K562 (cell line): Measurements from ENCODE around the gene HBP1. TPM values are rescaled to one million over a fixed set of nuclear protein-coding genes. Genes with fewer than 3 reads are reported as not detected.

Source experiments
- CCAR2 ChIP-seq: fragments of 200-400 bp; formaldehyde crosslinking; IDR thresholded peaks from 2 replicates; pipeline ENCODE4 v1.6.1; 2017; ENCODE audit warnings: mild to moderate bottlenecking, low read depth, low read length
- ETV5 ChIP-seq: sonication (generic); formaldehyde crosslinking; IDR thresholded peaks from 2 replicates; pipeline ENCODE4 v1.4.0; 2020; ENCODE audit warnings: low read depth, mild to moderate bottlenecking, missing genetic modification reagents
- GTF2F1 ChIP-seq: IDR thresholded peaks from 2 replicates; pipeline ENCODE4 v1.6.1; 2011; ENCODE audit warnings: low read depth, low read length, improper control_type of control experiment
- HNRNPLL ChIP-seq: fragments of 200-400 bp; formaldehyde crosslinking; IDR thresholded peaks from 2 replicates; pipeline ENCODE4 v1.6.1; 2017; ENCODE audit warnings: low read length, low read depth, mild to moderate bottlenecking; ENCODE audit not compliant: poor library complexity, severe bottlenecking
- KAT2B ChIP-seq: IDR thresholded peaks from one replicate; pipeline ENCODE4 v1.6.1; 2012; ENCODE audit warnings: low read depth, mild to moderate bottlenecking, control low read depth, inconsistent platforms, low read length, moderate library complexity
- LEF1 ChIP-seq: fragments of 450-650 bp; IDR thresholded peaks from 2 replicates; pipeline ENCODE4 v1.6.1; 2016; ENCODE audit warnings: mild to moderate bottlenecking
- MGA ChIP-seq: fragments of 450-650 bp; IDR thresholded peaks from 2 replicates; pipeline ENCODE4 v1.6.1; 2016; ENCODE audit warnings: mild to moderate bottlenecking, moderate library complexity
- NBN ChIP-seq: fragments of 450-650 bp; IDR thresholded peaks from 2 replicates; pipeline ENCODE4 v1.6.1; 2016; ENCODE audit warnings: low read depth, mild to moderate bottlenecking
- POLR2B ChIP-seq: fragments of 450-650 bp; IDR thresholded peaks from 2 replicates; pipeline ENCODE4 v1.6.1; 2018; ENCODE audit warnings: low read depth; ENCODE audit not compliant: partially characterized antibody
- SAFB2 ChIP-seq: fragments of 200-400 bp; formaldehyde crosslinking; IDR thresholded peaks from 2 replicates; pipeline ENCODE4 v1.6.1; 2018; ENCODE audit warnings: borderline replicate concordance, low read length, low read depth, moderate library complexity; ENCODE audit not compliant: severe bottlenecking
- SMARCE1 ChIP-seq: fragments of 450-650 bp; IDR thresholded peaks from 2 replicates; pipeline ENCODE4 v1.7.1; 2016; ENCODE audit warnings: mild to moderate bottlenecking
- TARDBP ChIP-seq: fragments of 450-650 bp; IDR thresholded peaks from 2 replicates; pipeline ENCODE4 v1.6.1; 2016
- TCF3 ChIP-seq: sonication (generic); formaldehyde crosslinking; IDR thresholded peaks from 2 replicates; pipeline ENCODE4 v1.4.0; 2020; ENCODE audit warnings: mild to moderate bottlenecking, missing genetic modification reagents
- ZFX ChIP-seq: sonication (generic); formaldehyde crosslinking; IDR thresholded peaks from 2 replicates; pipeline ENCODE4 v1.8.0; 2022; ENCODE audit warnings: mild to moderate bottlenecking, missing genetic modification reagents, moderate library complexity
- ZNF512 ChIP-seq: IDR thresholded peaks from 2 replicates; pipeline ENCODE4 v1.6.1; 2016; ENCODE audit warnings: missing genetic modification characterization, missing compliant biosample characterization
- polyA plus RNA-seq, 8 experiments: library from polyadenylated mRNA; depleted of rRNA in 4 of 8; stranded (reverse) in 5 of 8; unstranded in 3 of 8; fragments of >200 nt; fragmentation: Nextera tagmentation in 2 of 8; fragmentation: Illumina TruSeq in 1 of 8; extraction: Ambion mirVana in 2 of 8; extraction: Trizol in 1 of 8; gene quantifications; 2 replicates each; pipeline versions ENCODE4 v1.2.1 to v1.2.3, GENCODE V29; 2011 to 2014; ENCODE audit warnings: inconsistent platforms in 1 of 8, missing spikeins in 1 of 8
- total RNA-seq, 7 experiments: library from RNA; depleted of rRNA in 6 of 7; stranded (reverse); fragments of >200 nt in 6 of 7; fragmentation: Illumina TruSeq in 2 of 7; extraction: Trizol in 2 of 7; gene quantifications; 2 replicates each; pipeline versions ENCODE4 v1.2.1 to v1.2.3, GENCODE V29; 2011 to 2021; ENCODE audit warnings: low replicate concordance in 1 of 7

HBP1 gene
- total and polyA plus RNA-seq, 9 of the 15 experiments (the other 6 are each of a cell fraction or from before 2014, with no cell fraction given) = 18.7 to 59.9 (median 27.0) TPM

DNA sequence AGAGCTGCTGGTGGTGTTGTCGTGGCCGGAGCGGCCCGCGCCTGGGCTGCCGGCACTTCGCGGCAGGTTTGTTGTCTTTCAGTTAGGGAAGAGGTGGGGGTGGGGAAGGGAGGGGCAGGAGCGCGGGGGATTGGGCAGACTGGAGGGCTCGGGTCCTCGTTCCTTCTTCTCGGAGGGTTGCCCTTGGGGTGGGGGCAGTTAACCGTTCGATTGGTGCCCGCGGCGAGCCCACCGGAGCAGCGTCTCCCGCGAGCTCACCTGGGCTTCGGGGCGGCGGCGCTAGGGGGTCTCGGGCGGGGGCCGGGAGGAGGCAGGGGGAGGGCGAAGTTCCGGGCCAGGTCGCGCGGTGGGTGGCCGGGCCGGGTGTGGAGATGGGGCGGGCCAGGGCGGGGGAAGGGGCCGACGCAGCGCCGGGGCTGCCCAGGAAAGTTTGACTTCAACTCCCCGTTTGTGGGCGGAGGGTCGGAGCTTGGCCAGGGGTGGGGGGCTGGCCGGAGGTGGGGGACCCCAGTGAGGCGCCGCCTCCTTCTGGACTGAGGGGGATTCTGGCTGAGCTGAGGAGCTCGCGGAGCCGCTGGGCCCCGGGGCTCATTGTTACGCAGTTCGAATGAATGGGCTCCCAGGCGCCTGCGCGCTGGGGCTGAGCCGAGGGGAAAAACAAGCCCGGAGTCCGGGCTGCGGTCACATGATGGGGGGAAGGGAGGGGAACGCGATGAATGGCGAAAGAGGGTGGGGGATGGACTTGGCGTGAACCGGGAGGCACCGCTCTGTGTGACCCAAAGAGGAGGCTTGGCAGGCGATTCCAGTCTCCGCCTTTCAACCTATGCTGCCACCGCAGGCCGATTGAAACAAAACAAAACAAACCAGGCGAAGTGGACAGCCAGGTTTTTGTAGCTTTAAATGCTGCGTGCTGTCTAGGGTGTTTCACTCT lies 582 bp downstream of the HBP1 start (continued):
- peak; percentile 92 for TF ChIP-seq LEF1
- TF ChIP-seq NBN = peak; percentile 92
- peak; percentile 66 for TF ChIP-seq POLR2B
- TF ChIP-seq SAFB2 = no peak
- TF ChIP-seq KAT2B = no peak
- TF ChIP-seq CCAR2 = no peak
- peak; percentile 86; the same call in 1 of the 2 replicates for TF ChIP-seq GTF2F1
- peak; percentile 42 for TF ChIP-seq HNRNPLL
- peak; percentile 76 for TF ChIP-seq ETV5 (CRISPR knock-in tag)
- TF ChIP-seq ZFX (CRISPR knock-in tag) = peak; percentile 63
- TF ChIP-seq SMARCE1 = peak; percentile 82
- no peak for TF ChIP-seq MGA
- peak; percentile 80 for TF ChIP-seq TARDBP
- peak; percentile 47 for TF ChIP-seq TCF3 (CRISPR knock-in tag)
- no peak for TF ChIP-seq ZNF512 (tag)
